Islet precursor cell (in vitro differentiated cells): ENCODE data around the gene ERICH6B.

Source experiments
- DNase-seq: peaks from one replicate; pipeline ENCODE4 v3.0.0-alpha.2; 2018

ERICH6B gene

GRCh38 chr13:45540864-45541263, 74.7 kb downstream of the ERICH6B start:
- DNase-seq, result no peak

DNA sequence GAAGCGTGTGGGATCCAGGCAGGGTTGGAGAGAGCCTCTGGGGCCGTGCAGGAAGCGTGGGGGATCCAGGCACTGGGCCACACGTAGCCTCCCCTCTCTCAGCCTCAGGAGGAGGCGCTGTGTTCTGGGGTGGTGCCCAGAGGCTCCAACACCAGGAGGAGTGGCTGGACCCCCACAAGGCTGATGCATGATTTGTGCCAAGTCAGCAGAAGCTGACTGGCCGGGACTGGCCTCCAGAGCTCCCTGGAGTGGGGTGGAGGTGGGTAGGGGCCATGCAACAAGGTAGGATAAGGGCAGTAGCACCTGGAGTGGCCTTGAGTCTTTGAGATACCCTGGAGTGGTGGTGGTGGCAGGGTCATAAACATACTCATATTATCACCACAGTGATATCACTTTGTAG, 75.3 kb downstream of the ERICH6B start:
- DNase-seq, result no peak

- no peak for DNase-seq
Measured at GRCh38 chr13:45538382-45538781, 77.2 kb downstream of the ERICH6B start.

DNA sequence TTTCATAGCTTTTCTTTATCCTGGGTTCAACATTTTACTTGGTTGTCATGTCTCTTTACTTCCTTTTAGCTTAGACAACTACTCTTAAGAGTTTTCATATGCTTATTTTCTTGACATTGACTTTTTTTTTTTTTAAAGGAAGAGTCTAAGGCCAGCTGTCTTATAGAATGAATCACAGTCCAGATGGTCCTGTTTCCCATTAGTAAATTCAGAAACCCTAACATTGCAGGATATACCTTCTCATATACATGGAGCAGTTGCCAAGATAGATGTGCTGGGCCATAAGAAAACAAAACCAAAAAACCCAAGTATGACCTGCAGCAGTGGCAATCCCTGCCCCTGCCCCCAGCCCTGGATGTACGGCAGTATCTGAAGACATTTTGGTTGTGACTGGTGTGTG, 78.0 kb downstream of the ERICH6B start:
- DNase-seq, result no peak

GRCh38 chr13:45536224-45536623, 79.3 kb downstream of the ERICH6B start:
- DNase-seq, result no peak

- DNase-seq, result no peak
Measured at GRCh38 chr13:45534604-45535003, 80.9 kb downstream of the ERICH6B start.

- DNase-seq, result no peak
Measured at GRCh38 chr13:45529758-45530157, 85.8 kb downstream of the ERICH6B start.

DNA sequence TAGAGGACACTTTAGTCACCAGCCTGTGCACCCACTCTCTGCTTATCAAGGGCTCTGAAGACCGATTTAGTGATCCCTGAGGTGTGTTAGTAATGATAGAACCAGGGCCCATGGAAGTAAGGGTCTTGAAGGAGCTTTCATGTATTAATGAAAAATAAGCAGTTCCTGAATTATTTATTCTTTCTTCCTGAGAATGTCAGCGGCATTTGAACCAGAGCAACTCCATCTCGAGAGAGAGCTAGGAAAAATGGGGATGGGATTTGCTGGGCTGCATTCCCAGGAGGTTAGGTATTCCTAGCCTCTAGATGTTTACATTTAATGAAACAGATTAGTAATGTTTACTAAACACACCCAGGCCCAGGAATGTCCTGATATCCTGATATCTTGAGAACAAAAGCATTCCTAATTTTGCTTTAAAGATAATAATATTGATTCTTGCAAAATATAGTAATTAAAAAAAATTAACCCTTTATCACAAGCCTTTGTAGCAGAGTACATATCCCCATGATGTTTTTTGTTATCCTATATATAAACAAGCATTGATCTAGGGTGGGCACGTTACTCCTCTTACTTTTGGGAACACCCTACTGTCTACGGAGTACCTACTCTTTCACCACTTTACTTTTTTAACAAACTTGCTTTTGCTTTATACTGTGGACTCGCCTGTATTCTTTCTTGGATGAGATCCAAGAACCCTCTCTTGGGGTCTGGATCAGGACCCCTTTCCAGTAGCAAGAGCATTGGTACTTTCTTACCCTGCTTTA, 87.7 kb downstream of the ERICH6B start:
- DNase-seq, result no peak

- DNase-seq, result no peak
Measured at GRCh38 chr13:45522571-45522970, 93.0 kb downstream of the ERICH6B start.

DNA sequence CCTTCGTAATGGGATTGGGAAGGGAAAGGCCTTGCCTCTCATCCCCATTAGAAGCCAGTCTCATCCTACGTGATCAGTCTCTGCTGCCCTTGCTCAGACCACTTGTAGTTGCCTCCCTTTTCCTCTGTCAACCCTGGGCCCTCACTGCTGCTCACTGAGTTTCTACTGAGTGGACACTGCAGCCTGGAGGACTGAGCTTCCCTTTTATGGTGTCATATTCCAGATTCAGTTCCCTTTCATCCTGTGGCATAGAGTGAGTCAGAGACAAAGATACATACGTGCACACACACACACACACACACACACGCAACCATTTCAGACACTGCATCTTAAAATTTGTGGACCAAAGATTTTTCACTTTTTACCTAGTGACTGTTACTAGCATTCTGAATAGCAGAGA, 94.2 kb downstream of the ERICH6B start:
- peak; percentile 70 for DNase-seq

DNA sequence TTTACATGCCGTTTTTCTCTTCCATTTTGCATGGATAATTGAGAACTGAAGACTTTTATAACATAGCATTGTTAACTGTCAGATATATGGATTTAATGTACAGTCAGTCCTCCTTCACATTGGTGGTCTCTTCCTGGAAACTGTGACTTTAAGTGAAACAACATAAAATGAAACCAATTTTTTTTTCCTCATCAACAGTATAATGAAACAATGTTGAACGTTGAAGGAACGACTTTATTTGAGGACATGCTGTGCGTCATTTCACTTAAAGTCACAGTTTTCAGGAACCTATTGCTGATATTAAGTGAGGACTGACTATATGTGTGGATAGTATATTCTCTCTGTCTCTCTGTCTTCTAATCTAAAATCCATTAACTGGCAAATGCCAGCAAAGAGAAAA, 96.0 kb downstream of the ERICH6B start:
- DNase-seq, result no peak

- no peak for DNase-seq
Measured at GRCh38 chr13:45518525-45519245, 96.9 kb downstream of the ERICH6B start.

DNA sequence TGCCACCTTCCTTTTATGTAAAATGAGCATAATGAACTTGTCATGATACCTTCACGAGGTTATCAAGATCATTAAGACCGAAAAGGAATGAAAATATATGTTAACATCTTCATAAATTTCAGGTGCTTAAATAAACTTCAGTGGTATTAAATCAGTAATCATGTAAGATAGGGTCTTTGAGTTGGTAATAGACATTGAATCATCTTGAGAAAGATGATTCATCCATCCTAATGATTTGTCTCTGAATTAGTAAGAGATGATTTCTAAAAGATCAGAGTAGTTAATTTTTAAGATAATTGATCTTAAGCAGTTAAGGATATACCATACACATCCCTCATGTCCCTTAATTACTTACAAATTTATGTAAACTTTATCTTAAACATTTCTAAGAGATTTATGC, 98.8 kb downstream of the ERICH6B start:
- no peak for DNase-seq

GRCh38 chr13:45512098-45512496, 103.4 kb downstream of the ERICH6B start:
- DNase-seq, result no peak

GRCh38 chr13:45511310-45512097, 104.0 kb downstream of the ERICH6B start:
- no peak for DNase-seq

GRCh38 chr13:45510672-45511071, 104.9 kb downstream of the ERICH6B start:
- no peak for DNase-seq

- no peak for DNase-seq
Measured at GRCh38 chr13:45508776-45509175, 106.8 kb downstream of the ERICH6B start.

GRCh38 chr13:45506811-45507210, 108.7 kb downstream of the ERICH6B start:
- DNase-seq, result no peak

DNA sequence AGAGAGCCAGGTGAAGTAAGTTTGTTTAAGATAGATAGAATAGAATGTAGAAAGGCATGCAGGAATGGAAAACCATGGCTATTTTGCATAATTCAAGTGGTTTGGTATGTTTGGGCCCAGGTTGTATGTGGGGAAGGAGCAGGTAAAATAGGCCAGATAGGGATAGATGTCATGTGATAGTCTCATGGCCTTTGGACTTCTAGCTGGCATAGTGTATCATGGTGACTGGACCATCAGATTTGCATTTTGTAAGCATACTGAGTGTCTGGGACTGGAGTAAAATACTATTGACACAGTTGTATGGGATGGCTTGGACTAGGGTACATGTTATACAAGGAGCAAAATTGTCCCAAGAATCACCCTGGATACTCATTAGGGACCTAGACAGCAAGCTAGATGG, 111.9 kb downstream of the ERICH6B start:
- DNase-seq, result no peak

DNA sequence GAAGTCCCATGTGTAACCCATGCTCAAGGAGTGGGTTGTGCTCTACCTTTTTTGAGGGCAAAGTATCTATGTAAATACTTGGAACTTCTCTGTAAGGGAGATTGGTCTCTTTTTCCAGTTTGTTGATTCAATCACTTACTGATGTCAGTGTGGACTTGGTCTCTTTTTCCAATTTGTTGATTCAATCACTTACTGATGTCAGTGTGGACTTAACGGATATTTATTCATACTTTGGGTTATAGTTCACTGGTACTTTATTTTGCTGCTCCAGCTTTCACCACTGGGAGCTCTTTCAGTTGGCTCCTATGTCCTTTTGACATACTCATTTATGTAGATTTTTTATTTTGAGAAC, 114.4 kb downstream of the ERICH6B start:
- DNase-seq, result no peak

- no peak for DNase-seq
Measured at GRCh38 chr13:45500492-45501174, 114.9 kb downstream of the ERICH6B start.

- DNase-seq, result no peak
Measured at GRCh38 chr13:45496942-45497341, 118.6 kb downstream of the ERICH6B start.

GRCh38 chr13:45492538-45492937, 123.0 kb downstream of the ERICH6B start:
- no peak for DNase-seq
